SKM-1 treated with dmso at 0.1 percent for 144 hours (cell line): ENCODE results near the gene KMT2C.

Experiments
- DNase-seq: peaks from one replicate; lab custom pipeline; 2025; ENCODE audit not compliant: unreplicated experiment; lab: John Stamatoyannopoulos, UW

The KMT2C gene

DNA sequence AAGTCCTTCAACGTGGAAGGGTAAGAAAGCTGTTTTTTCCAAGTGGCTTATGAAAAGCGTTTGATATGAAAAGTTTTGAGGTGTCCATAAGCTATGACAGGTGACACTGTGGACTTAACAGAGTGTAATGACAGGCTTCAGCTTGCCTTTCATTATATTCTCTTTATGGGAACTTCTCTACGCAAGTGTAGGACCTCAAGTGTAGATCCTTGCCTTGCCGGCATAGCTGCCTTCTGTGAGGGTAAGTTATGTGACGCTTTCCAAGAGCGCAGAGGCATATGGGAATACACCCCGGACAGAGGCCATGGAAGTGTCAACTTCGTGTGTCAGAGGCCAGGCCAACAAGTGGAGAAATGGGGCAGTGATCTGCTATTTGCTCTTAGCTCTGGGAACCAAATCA is 318.4 kb downstream of the KMT2C start:
- no peak for DNase-seq

DNA sequence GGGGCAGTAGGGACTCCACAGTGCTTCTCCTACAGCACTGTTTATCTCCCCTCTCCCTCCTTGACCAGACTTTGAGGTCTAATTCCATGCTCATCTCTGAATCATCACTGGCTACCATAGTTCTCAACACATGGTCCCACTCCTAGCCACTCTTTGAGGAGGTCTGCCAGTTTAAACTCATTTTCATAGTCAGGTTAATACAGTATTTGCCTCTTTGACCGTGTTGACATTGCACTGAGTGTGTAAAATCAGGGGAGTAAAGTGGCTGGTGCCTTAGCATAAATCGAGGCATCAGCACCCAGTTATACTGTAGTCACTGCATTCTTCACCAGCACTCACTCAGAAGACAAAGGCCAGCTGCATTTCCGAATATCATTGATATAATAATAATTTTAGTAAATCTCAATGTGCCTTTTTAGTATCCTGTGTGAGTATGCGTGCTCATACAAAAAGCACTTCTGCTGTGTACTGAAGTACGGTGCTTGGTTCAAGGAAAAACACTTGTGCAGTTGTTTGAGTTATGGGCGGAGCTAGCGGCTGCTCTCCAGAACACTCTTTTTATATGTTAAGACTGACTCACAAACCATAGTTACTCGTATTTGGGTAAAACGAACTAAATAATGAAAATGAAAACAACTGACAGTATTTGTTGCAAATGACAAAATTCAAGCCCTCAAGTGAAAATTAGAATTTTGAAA is 320.6 kb downstream of the KMT2C start:
- no peak for DNase-seq

DNA sequence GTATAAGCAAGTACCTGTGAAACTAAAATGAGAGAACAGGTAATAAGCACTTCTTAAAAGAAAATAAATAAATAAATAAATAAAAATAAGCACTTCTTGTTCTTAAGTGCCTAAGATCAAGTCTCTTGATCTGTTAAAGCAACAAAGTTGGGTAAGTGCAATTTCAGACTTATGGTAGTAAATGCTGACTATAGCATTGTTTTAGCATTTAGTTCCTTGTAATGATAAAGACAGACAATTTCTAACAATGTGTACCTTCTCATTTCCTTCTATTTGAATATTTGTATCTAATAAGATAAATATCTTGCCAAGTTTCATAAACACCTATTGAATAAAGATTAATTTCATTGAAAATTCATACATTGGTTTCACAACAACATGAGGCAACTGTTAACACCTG is 323.0 kb downstream of the KMT2C start:
- DNase-seq = no peak

DNA sequence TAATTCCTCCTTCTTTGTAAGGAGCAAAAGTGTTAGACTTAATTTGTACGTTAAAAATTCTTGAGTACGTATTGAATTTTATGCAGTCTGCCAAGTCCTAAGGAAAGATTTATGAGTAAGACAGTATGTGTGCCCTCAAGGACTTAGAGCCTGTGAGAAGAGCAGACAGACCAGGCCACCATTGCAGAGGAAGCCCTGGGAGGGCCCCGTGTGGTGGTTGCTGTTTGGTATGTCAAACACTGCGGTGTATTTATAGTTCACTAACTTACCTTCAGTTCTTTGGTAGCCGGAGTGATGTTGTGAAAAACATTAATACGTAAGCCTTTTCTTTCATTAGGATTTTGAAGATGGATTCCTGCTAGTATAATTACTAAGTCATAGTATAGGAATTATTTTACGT is 327.4 kb downstream of the KMT2C start:
- no peak for DNase-seq

DNA sequence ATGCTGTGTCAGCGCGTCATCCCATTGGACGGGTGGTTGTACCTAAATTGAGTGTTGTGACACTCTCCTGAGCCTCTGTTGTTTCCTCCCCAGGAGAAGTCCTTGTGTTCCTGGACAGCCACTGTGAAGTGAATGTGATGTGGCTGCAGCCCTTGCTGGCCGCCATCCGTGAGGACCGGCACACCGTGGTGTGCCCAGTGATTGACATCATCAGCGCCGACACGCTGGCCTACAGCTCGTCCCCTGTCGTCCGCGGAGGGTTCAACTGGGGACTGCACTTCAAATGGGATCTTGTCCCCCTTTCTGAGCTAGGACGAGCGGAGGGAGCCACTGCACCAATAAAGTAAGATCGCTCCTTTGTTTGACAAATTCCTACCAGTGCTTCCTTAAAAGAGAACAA is 327.9 kb downstream of the KMT2C start:
- DNase-seq = no peak

DNA sequence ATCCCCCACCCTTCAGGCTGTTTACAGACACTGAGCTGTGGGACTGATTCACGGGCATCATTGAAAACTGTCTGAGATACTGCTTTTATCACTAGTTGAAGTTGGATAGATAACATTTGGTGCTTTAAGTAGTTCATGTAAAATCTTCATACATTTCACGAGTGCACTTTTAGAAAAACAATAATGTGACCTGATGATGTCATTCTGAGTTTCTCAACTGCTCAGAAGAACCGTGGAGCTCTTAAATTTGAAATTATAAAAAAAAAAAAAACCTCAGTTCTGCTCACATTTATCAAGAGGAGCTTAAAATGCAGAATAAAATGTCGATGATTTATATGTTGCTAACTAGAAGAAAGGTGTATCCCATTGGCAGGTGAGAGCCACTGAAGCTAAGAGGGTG is 328.8 kb downstream of the KMT2C start:
- DNase-seq = no peak

DNA sequence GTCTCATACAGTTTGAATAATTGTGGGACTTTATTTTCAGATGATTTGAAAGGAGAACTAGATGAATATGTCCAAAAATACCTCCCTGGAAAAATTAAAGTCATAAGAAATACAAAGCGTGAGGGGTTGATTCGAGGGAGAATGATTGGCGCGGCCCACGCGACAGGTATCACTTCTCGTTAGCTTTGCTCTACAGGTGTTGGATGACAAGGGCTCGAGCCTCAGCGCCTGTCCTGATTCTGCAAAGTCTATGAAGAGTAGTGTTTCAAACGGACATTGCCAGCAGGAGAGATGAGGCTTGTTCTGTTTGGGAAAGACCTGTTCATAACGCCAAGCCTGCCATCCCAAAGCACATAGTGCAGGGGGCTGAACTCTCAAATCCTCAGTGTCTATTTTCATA is 330.6 kb downstream of the KMT2C start:
- DNase-seq = no peak

DNA sequence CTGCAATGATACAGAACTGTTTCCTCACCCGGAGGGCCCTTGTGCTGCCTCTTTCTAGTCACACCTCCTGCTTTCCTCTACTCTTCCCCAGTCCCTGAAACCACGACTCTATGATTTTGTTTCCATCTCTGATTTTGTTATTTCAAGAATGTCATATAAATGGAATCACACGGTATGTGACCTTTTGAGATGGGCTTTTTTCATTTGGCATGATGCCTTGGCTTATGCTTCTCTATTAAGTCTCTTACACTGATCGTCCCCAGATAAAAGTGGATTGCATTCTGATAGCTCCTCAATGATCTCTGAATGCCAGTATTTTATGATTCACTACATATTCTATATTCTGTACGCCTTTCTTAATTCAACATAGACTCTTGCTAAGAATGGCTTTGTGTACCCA is 332.1 kb downstream of the KMT2C start:
- no peak for DNase-seq

DNA sequence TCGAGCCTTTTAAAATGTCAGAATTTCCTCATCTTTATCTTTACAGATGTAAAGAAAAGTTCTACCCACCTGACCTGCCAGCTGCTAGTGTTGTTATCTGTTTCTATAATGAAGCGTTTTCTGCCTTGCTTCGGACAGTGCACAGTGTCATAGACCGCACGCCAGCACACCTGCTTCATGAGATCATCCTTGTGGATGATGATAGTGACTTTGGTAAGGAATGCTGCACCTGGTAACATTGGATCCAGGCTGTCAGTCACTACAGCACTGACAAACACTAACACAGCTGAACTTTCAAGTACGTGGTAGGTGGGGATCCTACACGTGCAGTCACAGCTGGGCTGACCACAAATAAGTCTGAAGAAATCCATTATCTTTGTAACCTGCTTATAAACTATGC is 332.7 kb downstream of the KMT2C start:
- no peak for DNase-seq

DNA sequence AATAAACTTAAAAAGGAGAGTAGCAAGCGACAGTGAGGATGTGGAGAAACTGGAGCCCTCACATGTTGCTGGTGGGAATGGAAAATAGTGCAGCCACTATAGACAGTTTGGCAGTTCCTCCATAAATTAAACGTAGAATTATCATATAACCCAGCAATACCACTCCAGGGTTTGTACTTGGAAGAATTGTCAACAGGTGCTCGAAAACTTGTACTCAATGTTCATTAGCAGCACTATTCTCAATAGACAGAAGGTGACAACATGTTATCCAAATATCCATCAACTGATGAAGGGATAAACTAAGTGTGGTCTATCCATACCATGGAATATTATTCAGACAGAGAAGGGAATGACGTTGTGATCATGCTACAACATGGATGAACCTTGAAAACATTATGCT is 338.5 kb downstream of the KMT2C start:
- DNase-seq = no peak

DNA sequence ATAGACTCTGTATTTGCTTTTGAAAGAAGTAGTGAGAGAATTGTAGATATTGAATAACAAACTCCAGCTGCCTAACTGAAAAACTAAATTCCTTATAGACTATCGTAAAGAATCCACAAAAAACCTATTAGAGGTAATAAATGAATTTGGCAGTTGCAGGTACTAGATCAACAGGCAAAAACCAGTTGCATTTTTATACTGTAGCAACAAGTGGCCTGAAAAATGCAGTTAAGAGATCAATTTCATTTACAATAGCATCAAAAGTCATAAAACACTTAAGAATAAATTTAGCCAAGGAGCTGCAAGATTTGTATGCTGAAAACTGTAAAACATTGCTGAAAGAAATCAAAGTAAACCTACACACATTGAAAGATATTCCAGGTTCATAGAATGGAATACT is 340.0 kb downstream of the KMT2C start:
- no peak for DNase-seq

DNA sequence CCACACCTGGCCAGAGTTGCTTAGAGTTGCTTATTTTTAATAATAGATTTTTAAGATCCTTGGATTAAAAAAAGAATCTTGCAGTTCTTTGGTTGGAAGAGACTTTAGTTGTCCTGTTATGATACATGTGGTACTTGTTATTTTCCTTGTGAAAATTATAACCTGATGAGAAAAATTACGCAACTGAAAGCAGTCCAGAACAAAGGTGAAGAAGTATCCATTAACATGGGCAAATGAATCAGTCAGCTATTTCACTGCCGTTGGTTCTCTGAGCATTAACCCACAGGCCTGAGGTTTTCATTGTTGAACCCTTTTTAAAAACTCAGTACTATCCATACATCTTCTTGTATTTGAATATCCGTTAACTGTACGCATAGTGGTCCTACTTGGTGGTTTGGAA is 342.1 kb downstream of the KMT2C start:
- DNase-seq = no peak

DNA sequence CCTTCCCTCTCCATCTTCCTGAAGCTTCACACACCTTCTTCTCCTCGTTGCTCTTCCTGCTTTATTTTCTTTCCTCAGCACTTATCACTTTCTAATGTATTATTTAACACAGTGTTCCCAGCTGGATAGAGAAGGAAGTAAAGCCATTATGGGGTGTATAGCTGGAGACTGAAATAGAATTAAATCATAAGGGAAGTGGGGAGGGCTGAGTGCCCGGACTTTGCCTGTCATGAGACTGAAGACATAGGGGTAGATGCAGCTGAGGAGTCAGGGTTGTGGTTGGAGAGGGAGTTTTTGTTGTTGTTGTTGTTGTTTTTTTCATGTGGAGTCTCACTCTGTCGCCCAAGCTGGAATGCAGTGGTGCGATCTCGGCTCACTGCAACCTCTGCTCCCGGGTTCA is 345.1 kb downstream of the KMT2C start:
- no peak for DNase-seq

DNA sequence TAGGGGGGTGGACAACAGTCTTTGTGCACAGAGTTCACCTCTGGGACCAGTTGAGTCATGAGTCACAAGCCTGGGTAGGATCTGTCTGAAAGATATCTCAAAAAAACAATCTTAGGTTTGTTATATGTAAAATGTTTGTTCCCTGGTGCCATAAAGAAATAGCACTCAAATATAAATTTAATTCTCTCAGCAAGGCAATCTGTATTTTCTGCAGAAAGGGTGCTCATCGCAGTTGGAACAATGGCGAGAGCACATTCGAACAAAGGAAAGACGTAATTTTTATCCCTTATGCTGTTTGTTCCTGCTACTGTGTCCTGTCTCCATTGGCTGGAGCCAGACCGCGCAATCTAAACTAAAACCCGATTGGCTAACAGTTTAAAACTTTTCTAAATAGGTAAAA is 346.6 kb downstream of the KMT2C start:
- DNase-seq = no peak

DNA sequence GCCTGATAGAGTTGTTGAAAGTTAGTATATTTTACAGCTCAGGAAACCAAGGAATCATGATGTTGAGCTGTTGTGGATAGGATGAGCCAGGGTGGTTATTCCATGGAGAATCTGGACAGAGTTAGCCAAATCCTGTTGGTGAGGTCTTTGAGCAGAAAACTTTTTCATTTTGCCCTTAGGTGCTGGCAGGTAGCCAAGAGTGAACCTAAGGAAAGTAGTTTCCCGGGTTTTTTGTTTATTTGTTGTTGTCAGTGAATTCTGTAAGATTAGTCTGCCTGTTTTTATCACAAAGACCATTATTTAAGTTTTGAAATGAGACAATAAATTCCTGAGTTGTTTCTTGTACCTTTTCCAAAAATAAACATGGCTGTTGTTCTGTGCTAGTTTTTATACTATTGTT is 349.3 kb downstream of the KMT2C start:
- no peak for DNase-seq

DNA sequence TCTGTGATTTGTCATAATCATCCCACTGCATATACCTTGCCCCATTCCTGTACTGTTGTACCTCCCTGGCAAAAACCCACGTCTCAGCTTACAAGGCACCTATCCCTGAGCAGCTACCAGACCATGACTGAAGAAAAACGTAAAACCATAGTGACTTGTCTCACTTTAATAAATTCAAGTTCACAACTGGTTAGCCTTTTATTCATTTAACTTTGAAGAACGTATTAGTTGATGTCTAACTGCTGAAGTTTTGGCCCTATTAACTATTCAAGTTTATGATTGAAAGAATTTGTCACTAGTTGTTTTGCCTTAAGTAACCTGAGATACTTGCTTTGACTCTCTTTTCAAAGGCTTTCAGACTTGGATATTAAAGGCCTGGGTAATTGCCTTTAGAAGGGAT is 350.7 kb downstream of the KMT2C start:
- no peak for DNase-seq
